ENCODE measurements around the gene LUC7L2.

- TF ChIP-seq POLR2AphosphoS5 (IDR thresholded peaks at IDR 0.05; ENCODE audit: low read depth, low read length) (no peak), POLR2A (IDR thresholded peaks at IDR 0.05; ENCODE audit: low read depth, low read length) (no peak), TAF1 (IDR thresholded peaks at IDR 0.05; ENCODE audit: borderline replicate concordance, low read depth, low read length) (no peak)
Observed at GRCh38 chr7:139421123-139421522, 61.4 kb downstream of the LUC7L2 start.
